Skin epidermis (tissue), 12 donors: ENCODE measurements around the gene SMG9.

Source experiments
- H3K27ac ChIP-seq, 21 experiments: fragments of 200-600 bp; sonication (generic) in 11 of 21; one replicate each; pipeline ENCODE4 v1.5.0; 2020; ENCODE audit warnings: mild to moderate bottlenecking in 3 of 21, inconsistent platforms in 2 of 21, moderate library complexity in 2 of 21
- H3K4me3 ChIP-seq, 7 experiments: fragments of 200-600 bp; sonication (generic) in 2 of 7; one replicate each; pipeline ENCODE4 v1.5.0; 2020; ENCODE audit warnings: inconsistent platforms in 2 of 7, mild to moderate bottlenecking in 2 of 7, moderate library complexity in 1 of 7

The SMG9 gene

GRCh38 chr19:43678512-43679261 is 76.1 kb downstream of the SMG9 start:
- Histone ChIP-seq H3K27ac (no peak overlapping the region), H3K4me3 (no peak overlapping the region)
